GM12872 (cell line): ENCODE measurements around the gene ITGB4.

ENCODE experiments used
- TF ChIP-seq, protein P1 (sequence below): IDR thresholded peaks from 3 replicates; pipeline ENCODE4 v1.5.1; 2011; ENCODE audit warnings: low read depth, mild to moderate bottlenecking, low read length, moderate library complexity; ENCODE audit not compliant: insufficient read depth

Gene ITGB4

DNA sequence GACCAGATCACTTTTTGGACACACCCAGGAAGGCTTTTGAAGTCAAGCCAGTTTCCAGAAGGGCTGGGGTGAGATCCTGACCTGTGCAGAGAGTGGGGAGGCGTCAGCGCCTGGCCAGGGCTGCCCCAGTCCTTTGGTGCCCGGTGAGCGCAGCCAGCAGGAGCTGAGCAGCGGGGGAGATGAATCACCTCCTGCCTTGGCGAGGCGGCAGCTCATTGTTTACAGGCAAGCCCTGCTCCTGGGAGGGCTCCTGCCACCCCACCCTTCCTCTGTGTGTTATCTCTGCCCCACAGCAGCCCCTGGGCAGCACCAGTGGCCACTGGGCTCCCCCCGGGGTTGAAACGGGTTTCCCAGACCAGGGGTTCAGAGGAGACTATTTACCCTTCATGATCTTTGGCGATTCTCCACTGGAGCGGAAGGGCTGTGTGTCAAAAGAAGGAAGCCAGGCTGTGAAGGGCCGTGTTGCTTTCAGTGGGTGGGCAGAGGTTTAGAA, 14.1 kb upstream of the ITGB4 start:
- TF ChIP-seq, protein P1, sequence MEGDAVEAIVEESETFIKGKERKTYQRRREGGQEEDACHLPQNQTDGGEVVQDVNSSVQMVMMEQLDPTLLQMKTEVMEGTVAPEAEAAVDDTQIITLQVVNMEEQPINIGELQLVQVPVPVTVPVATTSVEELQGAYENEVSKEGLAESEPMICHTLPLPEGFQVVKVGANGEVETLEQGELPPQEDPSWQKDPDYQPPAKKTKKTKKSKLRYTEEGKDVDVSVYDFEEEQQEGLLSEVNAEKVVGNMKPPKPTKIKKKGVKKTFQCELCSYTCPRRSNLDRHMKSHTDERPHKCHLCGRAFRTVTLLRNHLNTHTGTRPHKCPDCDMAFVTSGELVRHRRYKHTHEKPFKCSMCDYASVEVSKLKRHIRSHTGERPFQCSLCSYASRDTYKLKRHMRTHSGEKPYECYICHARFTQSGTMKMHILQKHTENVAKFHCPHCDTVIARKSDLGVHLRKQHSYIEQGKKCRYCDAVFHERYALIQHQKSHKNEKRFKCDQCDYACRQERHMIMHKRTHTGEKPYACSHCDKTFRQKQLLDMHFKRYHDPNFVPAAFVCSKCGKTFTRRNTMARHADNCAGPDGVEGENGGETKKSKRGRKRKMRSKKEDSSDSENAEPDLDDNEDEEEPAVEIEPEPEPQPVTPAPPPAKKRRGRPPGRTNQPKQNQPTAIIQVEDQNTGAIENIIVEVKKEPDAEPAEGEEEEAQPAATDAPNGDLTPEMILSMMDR = no peak

DNA sequence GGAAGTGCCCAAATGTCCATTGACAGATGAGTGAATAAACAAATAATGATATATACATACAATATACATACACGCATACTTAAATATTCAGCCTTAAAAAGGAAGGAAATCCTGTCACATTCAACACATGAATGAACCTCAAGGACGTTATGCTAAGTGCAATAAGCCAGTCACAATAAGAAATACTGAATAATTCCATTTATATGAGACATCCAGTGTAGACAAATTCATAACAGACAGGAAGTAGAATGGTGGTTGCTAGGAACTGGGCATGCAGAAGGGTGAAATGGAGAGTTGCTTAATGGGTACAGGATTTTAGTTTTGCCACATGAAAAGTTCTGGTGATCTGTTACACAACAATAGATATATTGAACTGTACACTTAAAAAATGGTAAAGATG, 8.8 kb upstream of the ITGB4 start:
- TF ChIP-seq, protein P1 = no peak

DNA sequence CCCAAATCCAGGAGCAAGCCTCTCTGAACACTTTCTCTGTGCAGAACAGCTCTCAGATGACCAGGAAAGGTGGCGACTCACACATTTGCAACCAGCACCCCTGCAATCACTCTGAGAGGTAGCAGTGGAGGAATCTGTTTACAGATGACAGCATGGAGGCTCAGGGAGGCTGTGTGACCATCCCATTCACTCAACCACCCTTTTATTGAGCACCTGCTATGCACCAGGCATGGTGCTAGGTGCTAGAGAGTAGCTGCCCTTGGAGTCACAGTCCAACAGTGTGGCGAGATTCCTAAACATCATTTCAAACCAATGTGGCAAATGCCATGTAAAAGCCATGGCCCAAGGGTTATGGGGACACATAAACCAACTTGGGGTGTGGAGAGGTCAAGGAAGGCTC, 1.5 kb upstream of the ITGB4 start:
- TF ChIP-seq, protein P1 = no peak

DNA sequence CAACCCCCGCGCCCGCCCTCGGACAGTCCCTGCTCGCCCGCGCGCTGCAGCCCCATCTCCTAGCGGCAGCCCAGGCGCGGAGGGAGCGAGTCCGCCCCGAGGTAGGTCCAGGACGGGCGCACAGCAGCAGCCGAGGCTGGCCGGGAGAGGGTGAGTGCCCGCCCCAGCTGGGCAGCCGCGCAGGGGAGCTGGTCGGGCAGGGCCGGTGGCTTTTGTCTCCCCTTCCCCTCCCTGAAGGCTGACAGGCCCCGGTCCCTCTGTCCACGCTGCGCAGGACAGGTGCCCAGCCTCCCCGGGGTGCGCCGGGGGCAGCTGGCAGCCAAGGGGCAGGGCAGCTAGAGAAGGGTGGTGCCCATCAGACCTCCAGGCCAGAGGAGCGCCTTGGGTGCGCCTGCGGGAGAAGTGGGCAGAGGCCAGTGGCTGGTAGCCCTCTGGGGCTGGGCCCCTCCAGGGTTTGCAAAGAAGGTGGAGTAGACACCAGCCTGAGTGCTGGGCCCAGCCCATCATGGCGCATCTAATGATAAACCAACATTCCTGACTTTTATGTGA, 278 bp downstream of the ITGB4 start:
- TF ChIP-seq, protein P1 = no peak

DNA sequence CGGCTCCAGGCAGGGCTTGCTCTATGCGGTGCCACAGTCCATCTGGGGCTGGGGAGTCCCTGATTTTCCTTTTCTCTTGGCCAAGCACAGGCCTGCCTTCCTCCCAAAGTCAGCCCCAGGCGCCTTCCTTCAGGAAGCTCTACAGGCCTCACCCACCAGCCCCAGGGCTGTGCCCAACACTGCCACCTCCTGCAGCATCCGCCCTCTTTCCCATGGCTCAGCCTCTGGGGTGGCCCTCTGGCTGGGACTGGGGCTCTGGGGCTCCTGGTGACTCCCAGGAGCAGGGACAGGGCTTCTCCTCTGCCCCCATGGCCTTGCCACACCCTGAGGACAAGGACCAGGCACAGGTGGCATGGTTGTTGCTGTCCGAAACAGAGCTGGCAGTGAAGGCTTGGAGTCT, 817 bp downstream of the ITGB4 start:
- TF ChIP-seq, protein P1 = no peak

DNA sequence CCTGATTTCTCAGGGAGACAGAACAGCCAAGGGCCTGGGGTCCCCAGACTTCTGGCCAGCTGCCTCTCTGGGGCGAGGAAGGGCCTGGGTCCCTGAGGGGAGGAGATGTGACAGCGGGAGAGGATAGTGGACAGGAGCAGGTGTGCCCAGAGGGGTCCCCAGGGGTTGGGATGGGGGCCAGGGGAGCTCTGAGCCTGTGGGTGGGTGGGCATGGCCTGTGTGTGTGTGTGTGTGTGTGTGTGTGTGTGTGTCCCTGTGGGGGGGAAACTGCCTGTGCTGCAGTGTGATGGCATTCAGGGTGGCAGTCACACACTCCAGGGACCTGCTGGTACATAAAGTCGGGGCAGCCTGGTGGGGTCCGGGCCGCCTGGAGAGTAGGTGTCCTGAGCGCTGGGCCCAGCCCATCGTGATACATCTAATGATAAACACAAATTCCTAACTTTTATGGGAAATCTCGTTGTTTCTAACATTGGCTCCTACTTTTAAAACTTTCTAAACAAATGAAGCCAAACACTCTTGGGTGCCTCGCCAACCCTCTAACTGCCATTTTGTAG, 1.4 kb downstream of the ITGB4 start:
- TF ChIP-seq, protein P1 = no peak

DNA sequence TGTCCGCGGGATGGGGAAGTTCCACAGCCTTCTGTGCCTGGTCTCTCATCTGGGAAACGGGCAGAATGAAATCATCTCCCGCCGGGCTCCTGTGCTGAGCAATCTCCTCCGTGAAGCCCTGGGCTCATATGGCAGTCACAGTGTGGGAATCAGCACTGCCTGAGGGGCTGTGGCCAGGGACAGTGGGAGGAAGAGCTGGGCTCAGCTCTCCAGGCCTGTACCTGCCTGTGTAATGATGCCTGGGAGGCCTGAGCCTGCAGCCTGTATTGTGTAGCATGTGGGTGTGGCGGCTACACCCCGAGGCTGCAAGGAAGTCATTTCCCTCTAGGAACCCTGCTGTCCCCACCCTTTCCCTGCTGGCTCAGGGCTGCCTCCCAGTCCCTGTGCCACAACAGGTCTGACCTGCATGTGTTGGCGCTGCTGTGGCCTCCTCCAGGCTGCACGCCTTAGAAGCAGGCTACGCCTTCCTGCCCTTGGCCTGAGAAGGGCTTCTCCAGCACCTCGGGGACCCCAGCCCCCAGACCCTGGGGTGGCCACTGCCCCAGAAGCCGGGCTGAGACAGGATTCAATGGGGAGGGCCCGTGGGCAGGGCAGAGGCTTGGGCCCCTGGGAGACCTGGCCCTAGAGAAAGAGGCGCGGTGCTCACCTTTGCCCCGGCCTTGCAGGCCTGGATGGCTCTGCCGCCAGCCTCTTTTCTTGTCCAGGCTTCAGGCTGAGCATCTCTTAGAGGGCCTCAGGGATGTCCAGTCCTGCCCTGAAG, 2.1 kb downstream of the ITGB4 start:
- TF ChIP-seq, protein P1 = no peak
